Body of pancreas (tissue), 4 donors: Measurements from ENCODE around the gene KNDC1.

Experiments used
- POLR2A ChIP-seq, 3 donors: fragments of 450-650 bp; IDR thresholded peaks; one replicate each; pipeline ENCODE4 v1.6.1; 2016; ENCODE audit warnings: antibody characterized with exemption in 3 of 3, mild to moderate bottlenecking in 2 of 3
- TF ChIP-seq, protein P1 (sequence below), 7 experiments: fragments of 450-650 bp in 4 of 7; fragments of 200-600 bp in 3 of 7; sonication (generic) in 3 of 7; IDR thresholded peaks; one replicate each; pipeline ENCODE4 v1.5.1; 2016 to 2019; ENCODE audit warnings: antibody characterized with exemption in 7 of 7

DNA sequence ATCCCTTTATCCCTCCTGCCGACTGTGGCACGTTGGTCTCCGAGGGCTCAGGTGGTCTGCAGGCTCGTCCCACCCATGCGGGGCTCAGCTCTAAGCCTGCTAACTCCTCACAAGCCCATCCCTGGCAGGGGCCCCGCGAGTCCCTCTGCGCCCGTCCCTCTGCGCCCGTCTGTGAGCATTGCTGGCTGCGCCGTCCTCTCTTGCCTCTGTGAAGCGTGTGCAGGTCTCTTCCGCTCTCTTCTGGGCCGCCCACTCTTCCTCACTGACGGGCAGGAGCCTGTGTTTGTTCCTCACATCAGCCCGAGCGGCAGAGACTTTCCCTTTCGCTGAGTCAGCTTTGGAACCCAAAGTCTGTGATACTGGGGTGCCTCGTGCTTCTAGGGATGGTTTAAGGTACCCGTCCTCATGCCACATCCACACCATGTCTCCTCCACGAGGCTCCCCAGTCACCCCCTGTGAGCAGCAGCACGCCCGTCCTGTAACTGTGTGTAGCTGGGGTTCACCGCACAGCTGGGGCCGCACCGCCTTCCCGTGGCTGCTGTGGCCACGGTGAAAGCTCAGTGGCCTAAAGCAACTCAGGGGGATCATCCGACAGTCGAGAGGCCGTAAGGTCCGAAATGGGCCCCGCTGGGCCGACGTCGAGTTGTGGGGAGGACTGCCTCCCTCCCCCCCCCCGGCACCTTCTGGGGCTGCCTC is 36.8 kb upstream of the KNDC1 start:
- TF ChIP-seq, protein P1, sequence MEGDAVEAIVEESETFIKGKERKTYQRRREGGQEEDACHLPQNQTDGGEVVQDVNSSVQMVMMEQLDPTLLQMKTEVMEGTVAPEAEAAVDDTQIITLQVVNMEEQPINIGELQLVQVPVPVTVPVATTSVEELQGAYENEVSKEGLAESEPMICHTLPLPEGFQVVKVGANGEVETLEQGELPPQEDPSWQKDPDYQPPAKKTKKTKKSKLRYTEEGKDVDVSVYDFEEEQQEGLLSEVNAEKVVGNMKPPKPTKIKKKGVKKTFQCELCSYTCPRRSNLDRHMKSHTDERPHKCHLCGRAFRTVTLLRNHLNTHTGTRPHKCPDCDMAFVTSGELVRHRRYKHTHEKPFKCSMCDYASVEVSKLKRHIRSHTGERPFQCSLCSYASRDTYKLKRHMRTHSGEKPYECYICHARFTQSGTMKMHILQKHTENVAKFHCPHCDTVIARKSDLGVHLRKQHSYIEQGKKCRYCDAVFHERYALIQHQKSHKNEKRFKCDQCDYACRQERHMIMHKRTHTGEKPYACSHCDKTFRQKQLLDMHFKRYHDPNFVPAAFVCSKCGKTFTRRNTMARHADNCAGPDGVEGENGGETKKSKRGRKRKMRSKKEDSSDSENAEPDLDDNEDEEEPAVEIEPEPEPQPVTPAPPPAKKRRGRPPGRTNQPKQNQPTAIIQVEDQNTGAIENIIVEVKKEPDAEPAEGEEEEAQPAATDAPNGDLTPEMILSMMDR (IDR thresholded peaks at IDR 0.05): no peak
- TF ChIP-seq POLR2A (IDR thresholded peaks at IDR 0.05): no peak
